Activated T-cell treated with anti-CD3 and anti-CD28 coated beads for 24 hours (primary cell): ENCODE data around the gene CALR3.
"Not testable (repeated sequence)": the region's sequence is repeated elsewhere in the genome, so short reads cannot be mapped to it uniquely, and the experiment has no call there.

Experiments used
- DNase-seq: peaks from one replicate; pipeline ENCODE4 v3.0.0-alpha.2; 2020; ENCODE audit warnings: low read depth

Gene CALR3, protein sequence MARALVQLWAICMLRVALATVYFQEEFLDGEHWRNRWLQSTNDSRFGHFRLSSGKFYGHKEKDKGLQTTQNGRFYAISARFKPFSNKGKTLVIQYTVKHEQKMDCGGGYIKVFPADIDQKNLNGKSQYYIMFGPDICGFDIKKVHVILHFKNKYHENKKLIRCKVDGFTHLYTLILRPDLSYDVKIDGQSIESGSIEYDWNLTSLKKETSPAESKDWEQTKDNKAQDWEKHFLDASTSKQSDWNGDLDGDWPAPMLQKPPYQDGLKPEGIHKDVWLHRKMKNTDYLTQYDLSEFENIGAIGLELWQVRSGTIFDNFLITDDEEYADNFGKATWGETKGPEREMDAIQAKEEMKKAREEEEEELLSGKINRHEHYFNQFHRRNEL

GRCh38 chr19:16495982-16496612 is at the start of gene CALR3, which contains the start of gene C19orf44:
CALR3 (minus strand) TSS chr19:16496167; CDS start chr19:16496129, 38 bp downstream.
C19orf44 (plus strand) TSS chr19:16496394; CDS start chr19:16500793, 4,399 bp downstream.
- DNase-seq, result peak; percentile 95

GRCh38 chr19:16544473-16545231 is 48.7 kb upstream of the CALR3 start:
- no peak for DNase-seq

DNA sequence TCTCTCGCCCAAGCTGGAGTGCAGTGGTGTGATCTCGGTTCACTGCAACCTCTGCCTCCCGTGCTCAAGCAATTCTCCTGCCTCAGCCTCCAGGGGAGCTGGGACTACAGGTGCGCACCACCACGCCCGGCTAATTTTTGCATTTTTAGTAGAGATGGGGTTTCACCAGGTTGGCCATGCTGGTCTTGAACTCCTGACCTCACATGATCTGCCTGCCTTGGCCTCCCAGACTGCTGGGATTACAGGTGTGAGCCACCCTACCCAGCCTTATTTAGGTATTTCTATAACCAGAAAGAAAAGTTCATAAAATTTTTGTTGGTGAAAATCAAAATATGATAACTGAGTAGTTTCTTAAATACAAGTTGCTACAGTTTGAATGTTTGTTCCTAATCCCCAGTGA is 47.8 kb upstream of the CALR3 start:
- DNase-seq, result not testable (repeated sequence)

GRCh38 chr19:16542910-16543472 is 47.0 kb upstream of the CALR3 start:
- DNase-seq, result no peak

DNA sequence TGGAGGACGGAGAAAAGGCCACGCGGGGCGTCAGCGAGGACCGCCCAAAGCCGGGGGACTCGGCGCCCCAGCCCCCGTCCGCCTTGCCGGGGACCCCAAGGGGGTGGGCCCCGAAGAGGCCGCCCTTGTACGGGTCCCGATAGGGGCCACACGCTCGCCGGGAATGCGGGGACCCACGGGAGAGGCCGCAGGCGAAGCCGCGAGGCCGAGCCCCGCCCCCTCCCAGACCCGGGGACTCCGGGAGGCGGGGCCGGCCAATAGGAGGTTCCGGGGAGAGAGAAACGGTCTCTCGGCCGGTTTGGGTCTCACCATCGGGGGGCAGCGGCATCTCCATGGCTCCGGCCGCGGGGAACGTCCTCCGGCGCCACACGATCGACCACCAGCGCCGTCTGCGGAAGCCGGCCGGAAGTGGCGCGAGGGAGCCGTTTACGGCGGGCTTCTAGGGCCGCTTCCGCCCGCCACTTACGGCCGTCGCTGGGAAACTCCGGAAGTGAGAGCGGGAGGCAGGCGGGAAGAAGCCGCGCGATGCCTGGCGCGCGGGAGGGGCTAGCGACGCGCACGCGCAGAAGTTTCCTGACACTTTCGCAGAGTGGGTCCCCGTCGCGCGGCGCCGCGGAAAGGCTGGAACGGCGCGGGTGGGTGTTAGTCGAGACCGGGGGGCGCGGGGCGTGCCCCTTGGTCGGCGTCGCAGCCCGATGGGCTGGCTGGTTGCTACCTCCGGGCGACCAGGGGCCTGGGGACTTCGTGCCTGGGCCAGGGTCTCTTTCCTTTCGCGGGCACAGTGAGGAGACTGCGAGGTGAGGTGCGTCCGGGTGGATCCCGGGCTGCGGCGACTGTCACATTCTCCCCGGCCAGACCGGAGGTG is 46.3 kb upstream of the CALR3 start, which contains the start of gene CHERP:
Gene CHERP (minus strand): TSS at position 393 of the 865 bp plus-strand sequence. CDS start 59 bp downstream, at position 334.
- peak; percentile 91 for DNase-seq

DNA sequence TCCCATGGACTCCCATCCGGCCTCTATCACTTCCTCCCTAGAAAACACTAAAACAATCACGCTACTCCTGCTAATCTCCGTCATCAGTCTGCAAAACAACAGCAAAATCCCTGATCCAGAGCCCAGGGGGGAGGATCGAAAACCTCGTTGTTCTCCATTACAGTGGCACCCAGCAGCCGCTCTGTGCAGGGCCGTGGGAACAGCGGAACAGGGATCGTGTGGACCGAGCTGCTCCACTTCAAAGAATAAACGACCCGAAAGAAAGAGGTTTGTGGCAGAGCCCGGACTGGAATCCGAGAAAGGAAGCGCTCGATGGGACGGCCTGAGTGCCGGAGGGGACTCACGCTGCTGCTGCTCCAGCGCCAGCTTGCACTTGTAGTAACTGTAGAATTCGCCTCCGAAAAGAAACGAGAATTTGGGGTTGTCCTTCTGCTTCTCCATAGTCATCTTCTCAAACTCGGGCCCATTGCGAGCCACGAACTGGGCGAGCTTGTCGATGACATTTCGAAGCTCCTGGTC is 45.6 kb upstream of the CALR3 start:
- DNase-seq, result no peak

DNA sequence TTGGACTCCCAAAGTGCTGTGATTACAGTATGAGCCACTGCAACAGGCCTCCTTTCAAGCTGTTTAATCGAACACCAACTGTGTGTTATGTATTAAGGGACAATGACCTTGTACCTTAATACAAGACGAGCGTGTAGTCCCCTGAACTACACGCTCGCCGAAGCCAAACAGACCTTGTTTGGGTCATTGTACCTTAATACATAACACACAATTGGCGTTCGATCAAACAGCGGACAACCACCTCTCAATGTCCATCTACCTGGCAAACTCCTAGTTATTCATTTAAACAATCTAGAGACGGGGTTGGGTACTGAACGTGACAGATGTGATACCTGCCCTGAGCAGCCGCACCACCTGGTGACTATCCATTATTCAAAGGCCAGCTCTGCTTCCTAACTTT is 45.0 kb upstream of the CALR3 start:
- DNase-seq, result no peak

- DNase-seq, result no peak
These were observed 41.1 kb upstream of the CALR3 start for GRCh38 chr19:16537111-16537510.

GRCh38 chr19:16536130-16536529 is 40.2 kb upstream of the CALR3 start:
- DNase-seq, result no peak

- no peak for DNase-seq
These were observed 39.4 kb upstream of the CALR3 start for GRCh38 chr19:16535381-16535780.

DNA sequence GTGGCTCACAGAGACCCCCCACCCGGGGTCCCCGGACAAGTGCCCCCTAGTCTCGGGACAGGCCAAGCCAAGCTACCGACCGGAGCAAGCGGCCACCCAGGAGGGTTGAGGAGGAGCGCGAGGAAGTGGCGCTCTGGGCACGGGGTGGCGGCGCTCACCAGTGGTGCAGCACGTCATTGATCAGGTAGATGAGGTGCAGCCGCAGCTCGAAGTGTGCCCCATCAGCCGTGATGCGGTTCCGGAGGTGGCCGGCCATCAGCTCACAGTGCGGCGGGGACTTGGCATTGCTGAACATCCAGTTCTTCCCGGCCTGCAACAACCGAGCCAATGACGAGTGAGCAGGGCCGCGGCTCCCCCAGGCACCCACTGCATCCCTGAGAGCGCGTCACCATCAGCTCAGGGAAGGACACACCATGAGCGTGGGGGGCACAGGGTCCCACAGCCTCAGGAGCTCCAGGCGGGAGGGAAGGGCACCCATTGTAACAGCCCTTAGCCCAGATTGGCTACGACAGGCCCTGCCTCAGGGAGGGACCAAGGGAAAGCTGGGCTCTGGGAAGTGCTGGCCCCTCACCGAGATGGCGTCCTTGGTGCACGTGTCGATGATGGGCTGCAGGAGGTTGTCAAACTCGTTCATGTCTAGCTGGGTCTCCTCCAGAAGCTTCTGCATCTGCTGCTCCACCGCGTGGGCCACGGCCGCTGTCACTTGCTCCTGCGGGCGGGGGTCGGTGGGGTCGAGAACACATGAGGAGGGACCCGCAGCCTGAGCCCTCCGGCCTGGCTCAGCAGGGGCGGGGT is 36.7 kb upstream of the CALR3 start:
- no peak for DNase-seq

DNA sequence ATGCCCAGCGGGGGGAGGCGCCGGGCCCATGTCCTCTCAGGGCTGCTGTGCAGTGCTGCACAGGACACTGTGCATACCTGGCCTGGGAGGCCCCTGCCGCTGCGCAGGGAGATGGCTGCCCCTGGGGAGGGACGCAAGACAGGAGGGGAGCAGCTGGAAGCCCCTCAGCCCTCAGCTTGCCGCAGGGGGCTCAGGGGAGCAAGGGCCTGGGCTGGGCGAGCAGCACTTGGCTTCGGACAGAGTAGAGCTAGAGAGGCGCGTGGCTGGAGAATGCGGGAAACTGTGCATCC is 35.4 kb upstream of the CALR3 start:
- no peak for DNase-seq

- no peak for DNase-seq
These were observed 34.8 kb upstream of the CALR3 start for GRCh38 chr19:16530540-16531379.

- DNase-seq, result no peak
These were observed 33.6 kb upstream of the CALR3 start for GRCh38 chr19:16529466-16530144.

DNA sequence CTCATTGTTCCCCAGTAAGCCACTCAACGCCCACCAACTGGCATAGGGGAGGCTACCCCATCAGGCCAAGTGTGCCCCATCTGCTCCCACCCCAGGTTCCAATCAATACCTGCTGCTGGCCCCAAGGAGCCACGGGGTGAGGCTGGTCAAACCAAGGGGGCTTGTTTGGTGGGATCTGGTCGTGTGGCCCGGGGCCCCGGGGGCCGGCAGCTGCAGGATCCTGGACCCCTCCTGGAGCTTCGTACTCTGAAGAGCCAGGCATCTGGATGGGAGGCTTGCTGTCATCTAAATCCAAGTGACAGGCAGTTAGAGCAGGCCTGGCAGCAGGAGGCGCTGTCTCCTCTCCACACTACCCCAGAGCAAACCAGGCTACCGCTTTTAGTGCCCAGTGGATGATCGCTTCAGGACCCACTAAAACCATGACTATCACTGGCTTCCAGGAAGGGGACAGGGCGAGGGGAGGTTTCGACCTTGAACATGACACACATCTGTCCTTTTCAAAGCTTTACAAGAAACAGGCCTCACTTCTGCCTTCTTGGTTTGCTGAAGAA is 32.1 kb upstream of the CALR3 start:
- peak; percentile 14 for DNase-seq

DNA sequence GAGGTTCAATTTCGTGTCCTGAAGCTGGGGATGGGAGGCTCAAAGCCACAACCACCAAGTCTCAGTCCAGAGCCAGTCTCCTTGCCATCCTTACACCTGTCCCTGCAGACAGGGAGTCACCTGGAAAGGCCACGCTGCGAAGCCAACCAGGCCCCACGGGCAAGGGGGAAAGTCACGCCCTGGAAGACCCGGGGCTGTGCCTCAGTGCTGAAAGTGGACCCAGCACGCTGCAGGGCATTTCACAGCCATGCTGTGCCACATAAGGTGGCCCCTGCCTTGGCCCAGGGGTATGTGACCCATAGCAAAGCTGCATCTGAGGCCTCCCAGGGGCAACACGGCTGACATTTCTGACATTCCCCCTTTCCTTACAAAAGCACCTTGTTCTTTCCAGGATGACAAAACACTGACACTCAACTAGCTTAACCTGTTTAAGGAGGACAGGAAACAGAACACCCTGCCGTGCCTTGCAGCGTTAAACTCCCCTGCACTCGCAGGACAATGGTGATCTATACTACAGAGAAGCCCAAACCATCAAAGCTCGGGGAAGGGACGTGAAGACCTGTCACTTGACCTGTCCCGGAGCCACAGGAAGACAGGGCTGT is 31.5 kb upstream of the CALR3 start:
- DNase-seq, result no peak

DNA sequence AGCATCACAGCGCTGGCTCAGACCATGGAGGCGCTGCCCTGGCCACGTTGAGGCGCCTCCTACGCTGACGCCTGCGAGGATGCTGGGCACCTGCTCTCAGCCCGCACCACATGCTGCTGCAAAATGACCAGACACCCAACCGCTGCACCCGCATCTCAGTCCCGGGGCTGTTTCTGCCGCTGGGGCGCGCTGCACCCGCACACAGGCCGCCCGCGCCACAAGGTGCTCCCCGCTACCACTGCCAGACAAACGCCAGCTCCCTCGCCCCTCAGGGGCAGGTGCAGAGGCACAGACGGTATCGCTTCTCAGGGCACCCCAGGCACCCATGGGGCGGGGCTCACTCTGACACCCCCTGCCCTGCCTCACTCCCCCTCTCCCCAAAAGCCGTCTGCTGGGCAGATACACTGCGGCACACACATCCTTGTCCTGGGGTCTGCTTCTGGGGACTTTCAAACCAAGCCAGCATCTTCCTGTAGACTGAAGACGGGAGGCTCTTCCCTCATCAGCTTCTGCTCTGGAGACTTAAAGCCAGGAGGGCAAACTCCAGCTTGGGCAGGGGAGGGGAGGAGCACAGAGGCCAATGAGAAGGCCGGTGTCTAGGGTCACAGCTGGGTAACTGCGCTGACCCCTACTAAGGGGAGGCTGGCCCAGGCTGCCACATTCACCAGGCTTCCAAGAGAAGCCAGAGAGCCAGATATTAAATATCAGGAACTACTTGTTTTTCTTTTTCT is 29.9 kb upstream of the CALR3 start:
- no peak for DNase-seq
